ENCODE measurements around the gene NLRP12. TPM values are rescaled to one million over a fixed set of nuclear protein-coding genes. Genes with fewer than 3 reads are reported as not detected.

Gene NLRP12
- total RNA-seq, 6 donors from 2014 or later, result 3.1 to 10.3 (median 6.7) TPM

- Histone ChIP-seq H3K27me3 (no peaks in the 10 kb centered on the region), H3K4me3 (no peak overlapping the region), H3K9me3 (no peaks in the 10 kb centered on the region), H3K36me3 (no peaks in the 10 kb centered on the region), H3K27ac (no peak overlapping the region), H3K4me1 (no peaks in the 10 kb centered on the region)
- TF ChIP-seq EP300 (IDR thresholded peaks at IDR 0.05) (no peak), POLR2A (IDR thresholded peaks at IDR 0.05) (no peak), CTCF (IDR thresholded peaks at IDR 0.05) (no peak), POLR2AphosphoS5 (IDR thresholded peaks at IDR 0.05) (no peak)
- ATAC-seq (ENCODE audit: low FRiP score in 2 of 2) (no peak), DNase-seq (no peak)
- 52 to 63% methylated on average over 3 of the region's 3 CpGs for WGBS, 2 donors
These were observed 4.4 kb upstream of the NLRP12 start for GRCh38 chr19:53828531-53828930.

GRCh38 chr19:53826876-53827275 is 2.8 kb upstream of the NLRP12 start:
- Histone ChIP-seq H3K4me1 (no peaks in the 10 kb centered on the region), H3K27me3 (no peaks in the 10 kb centered on the region), H3K4me3 (no peak overlapping the region), H3K27ac (no peak overlapping the region), H3K9me3 (no peaks in the 10 kb centered on the region), H3K36me3 (no peaks in the 10 kb centered on the region)
- no peak for TF ChIP-seq EP300 (IDR thresholded peaks at IDR 0.05)
- no peak for TF ChIP-seq POLR2AphosphoS5 (IDR thresholded peaks at IDR 0.05)
- TF ChIP-seq CTCF (IDR thresholded peaks at IDR 0.05), result no peak
- no peak for TF ChIP-seq POLR2A (IDR thresholded peaks at IDR 0.05)
- ATAC-seq (ENCODE audit: low FRiP score in 2 of 2), result no peak
- no peak for DNase-seq
- WGBS, 2 donors, result 78 to 87% methylated on average over 7 of the region's 7 CpGs

GRCh38 chr19:53823380-53824120 is 564 bp downstream of the NLRP12 start:
- ATAC-seq (ENCODE audit: low FRiP score in 2 of 2), result peak; percentile 30 to 31
- TF ChIP-seq POLR2AphosphoS5 (IDR thresholded peaks at IDR 0.05), result no peak
- TF ChIP-seq EP300 (IDR thresholded peaks at IDR 0.05), result no peak
- TF ChIP-seq CTCF (IDR thresholded peaks at IDR 0.05), result no peak
- TF ChIP-seq POLR2A (IDR thresholded peaks at IDR 0.05), result no peak
- 70 to 75% methylated on average over 12 of the region's 12 CpGs for WGBS, 2 donors
- Histone ChIP-seq H3K27ac (peak overlapping the region; percentile 64 to 85 (median 76)), H3K4me3 (peak overlapping the region in 3 of 4 donors; percentile 13 to 44 (median 17)), H3K27me3 (no peaks in the 10 kb centered on the region), H3K9me3 (no peaks in the 10 kb centered on the region), H3K36me3 (no peaks in the 10 kb centered on the region), H3K4me1 (no peaks in the 10 kb centered on the region)
- DNase-seq, result peak in 1 of 2 donors; percentile 37

GRCh38 chr19:53819861-53820260 is 4.3 kb downstream of the NLRP12 start:
- H3K9me3 ChIP-seq, result no peaks in the 10 kb centered on the region
- no peak for DNase-seq
- ATAC-seq (ENCODE audit: low FRiP score in 2 of 2), result no peak
- WGBS, 2 donors, result 67 to 69% methylated on average over 5 of the region's 5 CpGs
- H3K36me3 ChIP-seq, result no peaks in the 10 kb centered on the region
- no peak overlapping the region for H3K4me3 ChIP-seq
- TF ChIP-seq POLR2AphosphoS5 (IDR thresholded peaks at IDR 0.05), result no peak
- no peak for TF ChIP-seq CTCF (IDR thresholded peaks at IDR 0.05)
- TF ChIP-seq EP300 (IDR thresholded peaks at IDR 0.05), result no peak
- no peak for TF ChIP-seq POLR2A (IDR thresholded peaks at IDR 0.05)
- no peak overlapping the region for H3K27ac ChIP-seq
- no peaks in the 10 kb centered on the region for H3K4me1 ChIP-seq
- H3K27me3 ChIP-seq, result no peaks in the 10 kb centered on the region

DNA sequence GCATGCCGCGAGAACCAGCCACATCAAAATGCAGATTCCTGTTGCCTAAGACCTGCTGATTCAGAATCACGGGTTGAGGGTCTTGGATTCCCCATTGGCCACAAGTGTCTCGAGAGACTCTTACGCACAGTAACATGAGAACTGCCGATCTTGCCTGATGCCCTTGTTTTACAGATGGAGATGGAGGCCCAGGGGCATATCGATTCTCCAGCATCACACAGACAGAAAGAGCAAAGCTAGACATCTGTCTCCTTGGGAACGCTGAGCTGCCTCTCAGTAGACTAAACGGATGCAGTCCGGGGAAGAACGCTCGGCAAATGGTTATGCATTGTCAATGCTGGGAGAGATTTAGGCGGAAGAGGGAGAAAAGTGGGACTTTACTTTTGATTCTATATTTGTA is 5.4 kb downstream of the NLRP12 start:
- DNase-seq (no peak), ATAC-seq (ENCODE audit: low FRiP score in 2 of 2) (no peak)
- Histone ChIP-seq H3K4me1 (no peaks in the 10 kb centered on the region), H3K27me3 (no peaks in the 10 kb centered on the region), H3K36me3 (no peaks in the 10 kb centered on the region), H3K9me3 (no peaks in the 10 kb centered on the region), H3K4me3 (no peak overlapping the region), H3K27ac (no peak overlapping the region)
- WGBS, 2 donors, result 86 to 90% methylated on average over 13 of the region's 13 CpGs
- TF ChIP-seq POLR2AphosphoS5 (IDR thresholded peaks at IDR 0.05) (no peak), CTCF (IDR thresholded peaks at IDR 0.05) (no peak), EP300 (IDR thresholded peaks at IDR 0.05) (no peak), POLR2A (IDR thresholded peaks at IDR 0.05) (no peak)

Data from upper lobe of left lung (tissue), 6 donors.